GM13977 (cell line): ENCODE measurements around the gene PLCB1.

Experiments used
- DNase-seq: peaks from one replicate; pipeline ENCODE4 v3.0.0; 2012; ENCODE audit warnings: low spot score
- CTCF ChIP-seq: IDR thresholded peaks from 2 replicates; pipeline ENCODE4 v1.5.1; 2012; ENCODE audit warnings: mild to moderate bottlenecking, control low read depth; ENCODE audit not compliant: insufficient read depth; ENCODE audit errors: extremely low read depth, missing control alignments
- in situ Hi-C: fragments of 300-500 bp; cut with MboI; formaldehyde crosslinking; loops from one replicate; pipeline ENCODE4 v1.12.0; 2022; ENCODE audit warnings: low sequenced_read_pairs, low pct_unique_long_range_greater_than_20kb, mixed read lengths, inconsistent platforms; ENCODE audit not compliant: unreplicated experiment

Gene PLCB1

GRCh38 chr20:8166730-8167129, 34.7 kb downstream of the PLCB1 start:
- no peak for DNase-seq
- in situ Hi-C loops, result no loop called here
- TF ChIP-seq CTCF, result no peak

GRCh38 chr20:8168785-8169288, 36.8 kb downstream of the PLCB1 start:
- TF ChIP-seq CTCF, result no peak
- no peak for DNase-seq
- in situ Hi-C loops, result no loop called here

GRCh38 chr20:8170921-8171320, 38.9 kb downstream of the PLCB1 start:
- in situ Hi-C loops, result no loop called here
- DNase-seq, result no peak
- no peak for TF ChIP-seq CTCF

GRCh38 chr20:8172191-8172590, 40.1 kb downstream of the PLCB1 start:
- DNase-seq, result no peak
- in situ Hi-C loops, result no loop called here
- no peak for TF ChIP-seq CTCF

- in situ Hi-C loops, result no loop called here
- DNase-seq, result no peak
- TF ChIP-seq CTCF, result no peak
Observed at GRCh38 chr20:8175741-8176675, 43.9 kb downstream of the PLCB1 start.

- DNase-seq, result no peak
- in situ Hi-C loops, result no loop called here
- TF ChIP-seq CTCF, result no peak
Observed at GRCh38 chr20:8183526-8183925, 51.5 kb downstream of the PLCB1 start.
